Ishikawa (cell line): ENCODE measurements around the gene AMMECR1L.

ENCODE experiments used
- CEBPB ChIP-seq: IDR thresholded peaks from 2 replicates; pipeline ENCODE4 v1.6.1; 2012
- CREB1 ChIP-seq: IDR thresholded peaks from 2 replicates; pipeline ENCODE4 v1.6.1; 2012; ENCODE audit warnings: low read depth
- EP300 ChIP-seq: IDR thresholded peaks from 2 replicates; pipeline ENCODE4 v1.6.1; 2012; ENCODE audit warnings: borderline replicate concordance
- FOXM1 ChIP-seq: IDR thresholded peaks from 2 replicates; pipeline ENCODE4 v1.6.1; 2012; ENCODE audit warnings: low read depth, borderline replicate concordance
- NFIC ChIP-seq: IDR thresholded peaks from 2 replicates; pipeline ENCODE4 v1.6.1; 2012
- RAD21 ChIP-seq: IDR thresholded peaks from 2 replicates; pipeline ENCODE4 v1.6.1; 2012; ENCODE audit warnings: low read depth
- REST ChIP-seq: IDR thresholded peaks from 2 replicates; pipeline ENCODE4 v1.6.1; 2012; ENCODE audit warnings: low read depth, mild to moderate bottlenecking
- TAF1 ChIP-seq: IDR thresholded peaks from 2 replicates; pipeline ENCODE4 v1.6.1; 2012; ENCODE audit warnings: low read depth, mild to moderate bottlenecking
- TCF12 ChIP-seq: IDR thresholded peaks from 2 replicates; pipeline ENCODE4 v1.6.1; 2012; ENCODE audit warnings: low read depth
- USF1 ChIP-seq: IDR thresholded peaks from 2 replicates; pipeline ENCODE4 v1.6.1; 2012
- YY1 ChIP-seq: IDR thresholded peaks from 2 replicates; pipeline ENCODE4 v1.6.1; 2012; ENCODE audit warnings: low read depth
- ZBTB7A ChIP-seq: IDR thresholded peaks from 2 replicates; pipeline ENCODE4 v1.6.1; 2012; ENCODE audit warnings: low read depth

GRCh38 chr2:127877136-127877535 lies 8.6 kb downstream of the AMMECR1L start:
- TF ChIP-seq CEBPB (no peak), YY1 (no peak), EP300 (no peak), TAF1 (no peak), CREB1 (no peak), ZBTB7A (no peak), FOXM1 (no peak), USF1 (no peak), RAD21 (no peak), NFIC (no peak), TCF12 (no peak), REST (no peak)
